C4-2B (cell line): Measurements from ENCODE around the gene PRR36.

Source experiments
- H3K27ac ChIP-seq: fragments of 450-650 bp; 2 replicates; pipeline ENCODE4 v1.5.1; 2017
- ZFX ChIP-seq: fragments of 450-650 bp; IDR thresholded peaks from 2 replicates; pipeline ENCODE4 v1.6.1; 2017
- TF ChIP-seq, protein P1 (sequence below): fragments of 450-650 bp; conservative IDR thresholded peaks from 2 replicates; pipeline ENCODE4 v1.5.1; 2017; ENCODE audit warnings: mild to moderate bottlenecking

The PRR36 gene

GRCh38 chr19:7830272-7830771, 43.9 kb downstream of the PRR36 start:
- H3K27ac ChIP-seq: peak overlapping the region; percentile 55
- peak; percentile 66; the same call in 1 of the 2 replicates for TF ChIP-seq ZFX
- TF ChIP-seq, protein P1, sequence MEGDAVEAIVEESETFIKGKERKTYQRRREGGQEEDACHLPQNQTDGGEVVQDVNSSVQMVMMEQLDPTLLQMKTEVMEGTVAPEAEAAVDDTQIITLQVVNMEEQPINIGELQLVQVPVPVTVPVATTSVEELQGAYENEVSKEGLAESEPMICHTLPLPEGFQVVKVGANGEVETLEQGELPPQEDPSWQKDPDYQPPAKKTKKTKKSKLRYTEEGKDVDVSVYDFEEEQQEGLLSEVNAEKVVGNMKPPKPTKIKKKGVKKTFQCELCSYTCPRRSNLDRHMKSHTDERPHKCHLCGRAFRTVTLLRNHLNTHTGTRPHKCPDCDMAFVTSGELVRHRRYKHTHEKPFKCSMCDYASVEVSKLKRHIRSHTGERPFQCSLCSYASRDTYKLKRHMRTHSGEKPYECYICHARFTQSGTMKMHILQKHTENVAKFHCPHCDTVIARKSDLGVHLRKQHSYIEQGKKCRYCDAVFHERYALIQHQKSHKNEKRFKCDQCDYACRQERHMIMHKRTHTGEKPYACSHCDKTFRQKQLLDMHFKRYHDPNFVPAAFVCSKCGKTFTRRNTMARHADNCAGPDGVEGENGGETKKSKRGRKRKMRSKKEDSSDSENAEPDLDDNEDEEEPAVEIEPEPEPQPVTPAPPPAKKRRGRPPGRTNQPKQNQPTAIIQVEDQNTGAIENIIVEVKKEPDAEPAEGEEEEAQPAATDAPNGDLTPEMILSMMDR: no peak

DNA sequence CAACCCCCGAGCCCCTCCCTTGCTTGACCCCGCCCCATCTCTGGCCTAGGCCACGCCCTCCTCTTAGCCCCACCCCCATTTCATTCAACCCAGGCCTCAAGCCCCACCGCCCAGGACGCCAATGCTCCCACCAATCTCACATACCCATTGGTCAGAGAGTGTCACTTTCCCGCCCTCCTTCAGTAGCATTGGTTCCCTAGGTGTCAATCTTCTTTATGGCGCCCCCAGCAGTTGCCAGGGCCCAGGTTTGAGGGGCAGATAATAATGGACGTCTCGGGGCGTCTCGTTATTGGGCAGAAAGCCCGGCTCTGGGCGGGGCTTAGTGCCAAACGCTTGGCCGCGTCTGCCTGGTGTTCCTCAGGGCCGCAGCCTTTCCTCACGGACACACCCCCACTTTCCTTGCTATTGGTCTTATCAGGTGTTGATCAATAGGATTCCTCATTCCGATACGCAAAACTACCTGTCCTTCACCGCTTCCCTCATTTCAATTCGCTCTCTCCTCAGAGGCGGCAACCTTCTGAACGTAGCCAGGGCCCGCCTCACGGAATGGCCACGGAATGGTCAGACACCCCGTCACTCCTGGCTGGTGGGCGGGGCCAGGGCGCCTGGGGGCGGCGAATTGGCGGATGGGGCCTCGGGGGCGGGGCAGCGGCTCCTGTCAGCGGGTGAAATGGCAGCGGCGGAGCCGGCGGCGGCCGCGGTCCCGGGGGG, 44.5 kb downstream of the PRR36 start, which contains the start of gene EVI5L:
EVI5L (plus strand) TSS at position 658 of the 711 bp plus-strand sequence. CDS start 16,325 bp downstream, outside the sequence.
- TF ChIP-seq, protein P1: no peak
- no peak for TF ChIP-seq ZFX
- H3K27ac ChIP-seq: peak within 1 kb of the TSS; percentile 55

- H3K27ac ChIP-seq: peak overlapping the region; percentile 55
- TF ChIP-seq, protein P1: no peak
- no peak for TF ChIP-seq ZFX
Observed at GRCh38 chr19:7829166-7829520, 45.0 kb downstream of the PRR36 start.

DNA sequence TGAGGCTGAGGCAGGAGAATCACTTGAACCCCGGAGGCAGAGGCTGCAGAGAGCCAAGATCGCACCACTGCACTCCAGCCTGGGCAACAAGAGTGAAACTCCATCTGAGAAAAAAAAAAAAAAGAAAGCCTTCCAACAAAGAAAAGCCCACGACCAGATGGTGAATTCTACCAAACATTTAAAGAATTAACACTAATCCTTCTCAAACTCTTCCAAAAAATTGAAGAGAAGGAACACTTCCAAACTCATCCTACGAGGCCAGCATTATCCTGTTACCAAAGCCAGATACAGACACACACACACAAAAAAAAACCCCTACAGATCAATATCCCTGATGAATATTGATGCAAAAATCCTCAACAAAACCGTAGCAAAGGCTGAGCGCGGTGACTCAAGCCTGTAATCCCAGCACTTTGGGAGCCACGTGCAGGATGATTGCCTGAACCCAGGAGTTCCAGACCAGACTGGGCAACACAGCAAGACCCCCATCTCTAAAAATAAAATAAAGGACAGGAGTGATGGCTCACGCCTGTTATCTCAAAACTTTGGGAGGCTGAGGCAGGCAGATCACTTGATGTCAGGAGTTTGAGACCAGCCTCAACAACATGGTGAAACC, 50.4 kb downstream of the PRR36 start:
- no peak overlapping the region for H3K27ac ChIP-seq
- TF ChIP-seq, protein P1: no peak
- no peak for TF ChIP-seq ZFX

DNA sequence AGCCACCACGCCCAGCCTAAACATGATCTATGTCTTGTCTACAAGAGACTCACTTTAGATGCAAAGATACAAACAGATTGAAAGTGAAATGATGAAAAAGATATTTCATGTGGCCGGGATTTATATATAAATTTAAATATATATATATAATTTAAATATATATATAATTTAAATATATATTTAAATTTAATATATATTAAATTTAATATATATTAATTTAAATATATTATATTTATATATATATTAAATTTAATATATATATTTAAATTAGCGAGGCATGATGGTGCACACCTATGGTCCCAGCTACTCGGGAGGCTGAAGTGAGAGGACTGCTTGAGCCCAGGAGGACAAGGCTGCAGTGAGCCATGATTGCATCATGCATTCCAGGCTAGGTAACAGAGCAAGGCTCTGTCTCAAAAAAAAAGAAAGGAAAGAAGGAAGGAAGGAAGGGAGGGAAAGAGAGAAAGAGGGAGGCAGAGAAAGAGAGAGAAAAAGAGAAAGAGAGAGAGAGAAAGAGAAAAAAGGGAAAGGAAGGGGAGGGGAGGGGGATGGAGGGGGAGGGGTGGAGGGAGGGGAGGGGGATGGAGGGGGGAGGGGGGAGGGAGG, 51.2 kb downstream of the PRR36 start:
- no peak overlapping the region for H3K27ac ChIP-seq
- TF ChIP-seq ZFX: no peak
- TF ChIP-seq, protein P1: no peak

DNA sequence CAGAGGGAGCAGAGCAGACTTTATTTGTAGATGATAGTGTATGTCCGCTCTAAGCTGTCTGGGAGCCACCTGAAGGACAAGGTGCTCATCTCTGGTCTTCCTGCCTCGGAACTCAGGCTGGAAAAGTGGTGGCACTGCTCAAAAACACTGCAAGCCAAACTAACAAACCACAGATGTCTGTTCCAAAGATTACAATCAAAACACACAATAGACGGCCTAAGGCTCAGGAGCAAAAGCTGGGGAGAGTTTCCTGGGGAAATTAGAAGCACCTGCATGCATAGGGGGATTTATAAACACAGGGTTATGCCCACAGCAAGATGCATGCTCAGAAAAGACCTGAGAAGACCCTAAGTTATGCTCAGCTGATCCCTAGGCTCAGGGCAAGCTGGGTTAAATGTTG, 53.6 kb downstream of the PRR36 start:
- TF ChIP-seq ZFX: no peak
- TF ChIP-seq, protein P1: no peak
- H3K27ac ChIP-seq: no peak overlapping the region

- no peak for TF ChIP-seq ZFX
- TF ChIP-seq, protein P1: no peak
- no peak overlapping the region for H3K27ac ChIP-seq
Observed at GRCh38 chr19:7819337-7819736, 54.9 kb downstream of the PRR36 start.
